Neural crest cell (in vitro differentiated cells): ENCODE results near the gene ICE1. TPM values are rescaled to one million over a fixed set of nuclear protein-coding genes. Genes with fewer than 3 reads are reported as not detected.

Source experiments
- DNase-seq: peaks from one replicate; pipeline ENCODE4 v3.0.0; 2021; ENCODE audit warnings: low read depth, mixed read lengths, low spot score
- H3K27ac Mint-ChIP-seq: one replicate; pipeline ENCODE4 v1.8.0; 2021; ENCODE audit warnings: mild to moderate bottlenecking, mixed read lengths; ENCODE audit not compliant: unreplicated experiment
- H3K27me3 Mint-ChIP-seq: 2 replicates; pipeline ENCODE4 v1.8.0; 2021; ENCODE audit warnings: low read depth, mild to moderate bottlenecking, mixed read lengths
- H3K36me3 Mint-ChIP-seq: 2 replicates; pipeline ENCODE4 v1.8.0; 2021; ENCODE audit warnings: low read depth, mild to moderate bottlenecking, mixed read lengths
- H3K4me1 Mint-ChIP-seq: 2 replicates; pipeline ENCODE4 v1.8.0; 2021; ENCODE audit warnings: mixed read lengths
- H3K4me3 Mint-ChIP-seq: one replicate; pipeline ENCODE4 v1.8.0; 2021; ENCODE audit warnings: mild to moderate bottlenecking, mixed read lengths
- H3K9me3 Mint-ChIP-seq: 2 replicates; pipeline ENCODE4 v1.8.0; 2021; ENCODE audit warnings: mixed read lengths
- total RNA-seq: library from RNA; stranded (reverse); gene quantifications from 2 replicates; pipeline ENCODE4 v1.2.1, GENCODE V29; 2021
- TF ChIP-seq, protein P1 (sequence below): fragments of 200-600 bp; sonication (generic); conservative IDR thresholded peaks from 2 replicates; pipeline ENCODE4 v1.5.0; 2021; ENCODE audit warnings: antibody characterized with exemption, mild to moderate bottlenecking

ICE1 gene
- total RNA-seq, 1 donor from 2014 or later, result 35.1 TPM

DNA sequence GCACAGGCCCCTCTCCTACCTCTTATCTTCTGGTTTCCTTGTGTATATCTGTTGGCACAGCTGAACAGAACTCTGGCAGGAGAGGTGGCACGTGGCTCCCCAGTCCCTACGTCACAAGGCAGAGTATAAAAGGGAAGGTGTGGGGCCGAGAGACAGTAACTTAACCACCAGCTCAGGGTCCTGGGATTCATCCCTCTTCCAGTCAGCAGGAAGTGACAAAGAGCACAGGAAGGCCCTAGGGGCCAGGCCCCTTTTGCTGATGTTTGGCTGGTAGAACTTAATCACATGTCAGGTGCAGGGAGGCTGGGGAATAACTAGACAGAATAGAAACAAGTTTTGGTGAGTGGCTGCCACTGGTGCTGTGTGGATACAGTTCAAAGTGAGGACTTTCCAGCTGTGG, 4.5 kb upstream of the ICE1 start:
- Mint-ChIP-seq H3K4me1 (peaks cover 17% of the 10 kb centered on the region), H3K9me3 (peaks cover 3% of the 10 kb centered on the region), H3K27me3 (no peaks in the 10 kb centered on the region), H3K27ac (no peak overlapping the region), H3K36me3 (no peaks in the 10 kb centered on the region), H3K4me3 (no peak overlapping the region)
- no peak for DNase-seq
- TF ChIP-seq, protein P1, sequence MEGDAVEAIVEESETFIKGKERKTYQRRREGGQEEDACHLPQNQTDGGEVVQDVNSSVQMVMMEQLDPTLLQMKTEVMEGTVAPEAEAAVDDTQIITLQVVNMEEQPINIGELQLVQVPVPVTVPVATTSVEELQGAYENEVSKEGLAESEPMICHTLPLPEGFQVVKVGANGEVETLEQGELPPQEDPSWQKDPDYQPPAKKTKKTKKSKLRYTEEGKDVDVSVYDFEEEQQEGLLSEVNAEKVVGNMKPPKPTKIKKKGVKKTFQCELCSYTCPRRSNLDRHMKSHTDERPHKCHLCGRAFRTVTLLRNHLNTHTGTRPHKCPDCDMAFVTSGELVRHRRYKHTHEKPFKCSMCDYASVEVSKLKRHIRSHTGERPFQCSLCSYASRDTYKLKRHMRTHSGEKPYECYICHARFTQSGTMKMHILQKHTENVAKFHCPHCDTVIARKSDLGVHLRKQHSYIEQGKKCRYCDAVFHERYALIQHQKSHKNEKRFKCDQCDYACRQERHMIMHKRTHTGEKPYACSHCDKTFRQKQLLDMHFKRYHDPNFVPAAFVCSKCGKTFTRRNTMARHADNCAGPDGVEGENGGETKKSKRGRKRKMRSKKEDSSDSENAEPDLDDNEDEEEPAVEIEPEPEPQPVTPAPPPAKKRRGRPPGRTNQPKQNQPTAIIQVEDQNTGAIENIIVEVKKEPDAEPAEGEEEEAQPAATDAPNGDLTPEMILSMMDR, result no peak

DNA sequence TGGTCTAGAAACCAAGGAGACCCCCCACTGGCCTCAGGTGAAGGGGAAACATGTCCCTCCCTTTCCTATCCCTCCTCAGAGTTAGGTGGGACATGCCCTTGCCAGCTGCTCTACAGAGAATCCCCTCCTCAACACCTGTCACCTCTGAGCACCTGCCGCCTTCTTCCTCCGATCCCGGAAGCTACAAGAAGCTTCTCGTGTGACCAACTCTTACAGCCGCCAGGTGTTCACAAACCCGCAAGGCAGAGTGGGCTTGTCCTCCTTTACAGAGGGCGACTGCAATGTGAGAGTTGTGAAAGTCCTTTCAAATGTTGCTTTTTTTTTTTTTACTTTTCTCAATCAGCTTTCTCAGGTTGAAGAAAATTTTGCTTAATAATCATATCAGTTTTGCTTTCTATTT, 3.7 kb upstream of the ICE1 start:
- Mint-ChIP-seq H3K9me3 (no peaks in the 10 kb centered on the region), H3K27me3 (no peaks in the 10 kb centered on the region), H3K27ac (no peak overlapping the region), H3K4me3 (no peak overlapping the region), H3K4me1 (peaks cover 17% of the 10 kb centered on the region), H3K36me3 (no peaks in the 10 kb centered on the region)
- DNase-seq, result no peak
- TF ChIP-seq, protein P1, result no peak

DNA sequence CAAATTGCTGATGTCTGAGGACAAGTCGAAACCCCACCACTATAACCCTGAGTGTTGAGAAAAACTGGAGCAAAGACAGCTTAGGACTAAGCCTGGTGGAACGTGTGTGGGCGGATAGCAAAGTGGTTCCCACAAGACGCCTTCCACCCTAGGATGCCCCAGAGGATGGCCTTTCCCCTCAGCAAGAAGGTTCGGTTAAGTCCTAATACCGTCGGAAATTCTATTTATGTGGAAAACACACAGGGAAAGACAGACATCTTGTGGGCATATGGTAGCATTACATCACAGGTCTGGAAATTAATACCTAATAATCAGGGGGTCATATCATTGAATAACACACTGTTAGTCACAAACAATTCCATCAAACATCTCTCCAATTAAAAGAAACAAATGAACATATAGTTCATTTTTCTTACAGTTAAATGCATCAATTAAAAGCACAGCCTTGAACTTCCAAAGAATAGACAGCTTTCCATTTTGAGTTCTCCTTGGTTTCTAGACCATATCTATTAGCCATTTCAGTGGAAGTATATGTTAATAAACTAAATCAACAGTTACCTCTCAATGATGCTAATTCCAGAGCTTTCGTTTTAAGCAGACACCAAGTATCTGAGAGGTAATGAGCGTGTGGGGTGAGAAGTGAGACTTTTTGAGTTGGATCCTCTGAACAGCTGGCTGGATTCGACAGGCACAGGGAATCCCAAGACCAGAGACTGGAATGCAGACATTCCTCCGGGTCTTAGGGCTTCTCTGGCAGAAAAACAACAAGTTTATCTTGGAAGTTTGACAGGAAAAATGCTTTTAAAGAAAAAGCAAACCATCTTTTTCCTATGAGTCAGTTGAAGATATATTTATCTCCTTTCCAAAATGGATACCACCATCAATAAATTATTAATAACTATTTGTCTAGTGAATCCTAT, 2.9 kb upstream of the ICE1 start:
- Mint-ChIP-seq H3K27ac (no peak overlapping the region), H3K9me3 (no peaks in the 10 kb centered on the region), H3K4me1 (peaks cover 17% of the 10 kb centered on the region), H3K27me3 (no peaks in the 10 kb centered on the region), H3K4me3 (peak overlapping the region; percentile 20), H3K36me3 (no peaks in the 10 kb centered on the region)
- DNase-seq, result no peak
- TF ChIP-seq, protein P1, result peak; percentile 87

DNA sequence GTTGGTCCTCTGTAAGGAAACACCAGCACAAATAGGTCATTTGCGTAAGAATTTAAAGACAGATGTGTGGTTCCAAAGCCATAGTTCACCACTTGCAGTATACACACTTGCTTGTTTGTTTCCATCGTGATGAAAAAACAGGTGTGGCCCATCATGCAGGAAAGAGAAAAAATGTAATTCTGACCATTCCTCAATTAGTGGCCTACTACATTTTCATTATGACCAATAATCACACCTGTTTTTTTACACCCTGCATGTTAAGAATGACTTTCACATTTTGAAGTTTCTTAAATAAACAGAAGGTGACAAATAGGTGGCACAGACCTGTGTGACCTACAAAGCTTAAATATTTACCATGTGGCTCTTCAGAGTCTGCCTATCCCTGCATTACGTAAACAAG, 2.2 kb upstream of the ICE1 start:
- no peaks in the 10 kb centered on the region for H3K27me3 Mint-ChIP-seq
- no peak overlapping the region for H3K27ac Mint-ChIP-seq
- TF ChIP-seq, protein P1, result no peak
- no peaks in the 10 kb centered on the region for H3K9me3 Mint-ChIP-seq
- H3K36me3 Mint-ChIP-seq, result no peaks in the 10 kb centered on the region
- DNase-seq, result no peak
- peaks cover 17% of the 10 kb centered on the region for H3K4me1 Mint-ChIP-seq
- peak overlapping the region; percentile 94 for H3K4me3 Mint-ChIP-seq

DNA sequence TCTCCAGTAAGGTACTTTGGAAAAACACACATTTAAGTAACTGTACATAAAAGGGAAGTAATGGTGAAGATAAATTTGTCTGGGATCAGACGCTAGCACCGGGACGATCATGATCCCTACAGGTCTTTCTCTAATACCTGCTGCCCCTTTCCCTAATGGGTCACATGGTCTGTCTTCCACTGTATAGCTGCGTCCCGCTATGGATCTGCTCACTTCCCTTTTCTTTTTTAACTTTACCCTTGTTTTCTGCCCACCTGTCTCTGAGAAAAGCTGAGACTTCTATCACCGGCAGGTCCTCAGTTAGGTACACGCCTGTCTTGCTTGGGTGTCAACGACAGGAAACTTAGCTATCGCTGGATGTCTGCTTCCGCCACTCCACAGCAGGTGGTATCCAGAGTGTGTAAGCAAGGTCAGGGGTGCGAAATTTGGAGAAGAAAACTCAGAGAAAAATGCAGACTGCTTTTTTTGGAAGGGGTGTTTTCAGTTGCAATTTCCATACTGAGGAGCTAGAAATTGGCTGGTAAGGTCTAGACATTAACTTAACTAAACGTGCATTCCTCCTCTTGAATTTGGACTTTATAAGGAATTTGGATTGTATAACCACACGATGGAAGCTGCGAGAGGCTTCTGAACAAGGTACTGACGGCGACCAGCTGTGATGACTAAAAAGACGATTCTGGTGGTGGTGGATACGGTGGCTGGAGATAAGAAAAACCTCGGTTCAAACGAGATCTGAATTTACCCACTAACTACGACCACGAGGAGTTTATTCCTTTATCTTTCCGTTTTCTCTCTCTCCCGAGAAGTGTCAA, 1.1 kb upstream of the ICE1 start:
- Mint-ChIP-seq H3K36me3 (no peaks in the 10 kb centered on the region), H3K4me1 (peaks cover 17% of the 10 kb centered on the region), H3K9me3 (no peaks in the 10 kb centered on the region), H3K27ac (peak overlapping the region; percentile 99), H3K4me3 (peak overlapping the region; percentile 94), H3K27me3 (no peaks in the 10 kb centered on the region)
- TF ChIP-seq, protein P1, result no peak
- no peak for DNase-seq
